ENCODE measurements around the gene ZNF140.

Gene ZNF140

DNA sequence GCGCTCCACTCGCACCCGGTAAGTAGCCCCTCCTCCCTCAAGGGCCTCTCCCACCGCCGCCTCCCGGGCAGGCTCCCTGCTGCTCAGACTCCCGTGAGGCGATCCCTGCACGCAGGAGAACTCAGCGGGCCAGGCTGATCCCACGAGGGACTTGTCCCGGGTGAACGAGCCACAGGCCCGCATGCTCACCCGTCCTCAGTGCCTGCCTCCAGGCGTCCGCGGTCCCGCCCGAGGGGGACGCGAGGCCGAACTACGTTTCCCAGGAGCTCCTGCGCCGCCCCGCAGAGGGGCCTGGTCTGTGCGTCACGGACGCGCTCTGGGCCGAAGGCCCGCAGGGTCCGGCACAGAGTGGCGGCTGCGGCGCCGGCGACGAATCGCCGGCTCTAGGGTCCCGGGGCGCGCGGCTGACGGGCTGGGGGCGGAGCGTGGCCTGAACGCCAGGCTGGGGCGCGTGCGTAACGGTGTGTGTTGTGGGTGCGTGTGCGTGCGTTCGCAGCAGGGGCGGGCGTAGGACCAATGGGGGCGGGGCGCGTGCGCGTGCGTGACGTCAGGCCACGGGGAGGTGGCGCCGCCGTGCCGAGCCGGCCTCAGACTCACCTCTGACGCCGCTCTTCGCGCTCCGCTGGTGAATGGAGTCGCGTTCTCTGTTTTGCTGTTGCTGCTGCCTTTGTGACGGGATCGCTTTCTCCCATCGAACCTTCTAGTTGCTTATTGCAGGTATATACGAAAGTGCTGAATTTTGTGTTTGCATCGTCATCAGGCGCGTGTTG lies 49.5 kb downstream of the ZNF140 start, which contains the start of the genes ZNF10 and ZNF891:
TSS of gene ZNF10 (plus strand) at position 590 of the 770 bp plus-strand sequence. CDS start 13,866 bp downstream, outside the sequence.
TSS of gene ZNF891 (minus strand) at position 237 of the 770 bp plus-strand sequence. CDS start 8,356 bp downstream, outside the sequence.
- TF ChIP-seq EGR1 (IDR thresholded peaks at IDR 0.05) (no peak), TEAD4 (IDR thresholded peaks at IDR 0.05) (peak; percentile 11; the same call in 1 of the 2 replicates), CEBPB (IDR thresholded peaks at IDR 0.05) (no peak), TCF12 (IDR thresholded peaks at IDR 0.05; ENCODE audit: low read depth) (no peak), RAD21 (IDR thresholded peaks at IDR 0.05; ENCODE audit: low read depth) (no peak), ZBTB7A (IDR thresholded peaks at IDR 0.05; ENCODE audit: low read depth) (peak; percentile 30; the same call in 1 of the 2 replicates), TAF1 (IDR thresholded peaks at IDR 0.05; ENCODE audit: low read depth) (peak; percentile 45), FOXM1 (IDR thresholded peaks at IDR 0.05; ENCODE audit: borderline replicate concordance, low read depth) (no peak), NFIC (IDR thresholded peaks at IDR 0.05) (peak; percentile 71; the same call in 1 of the 2 replicates), CREB1 (IDR thresholded peaks at IDR 0.05; ENCODE audit: low read depth) (peak; percentile 86), YY1 (IDR thresholded peaks at IDR 0.05; ENCODE audit: low read depth) (0 out of 2 replicates have a peak, but pooled peaks have one; percentile 5)
- TF ChIP-seq, protein P1, sequence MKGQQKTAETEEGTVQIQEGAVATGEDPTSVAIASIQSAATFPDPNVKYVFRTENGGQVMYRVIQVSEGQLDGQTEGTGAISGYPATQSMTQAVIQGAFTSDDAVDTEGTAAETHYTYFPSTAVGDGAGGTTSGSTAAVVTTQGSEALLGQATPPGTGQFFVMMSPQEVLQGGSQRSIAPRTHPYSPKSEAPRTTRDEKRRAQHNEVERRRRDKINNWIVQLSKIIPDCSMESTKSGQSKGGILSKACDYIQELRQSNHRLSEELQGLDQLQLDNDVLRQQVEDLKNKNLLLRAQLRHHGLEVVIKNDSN (IDR thresholded peaks at IDR 0.05), result peak; percentile 61
- TF ChIP-seq, protein P2, sequence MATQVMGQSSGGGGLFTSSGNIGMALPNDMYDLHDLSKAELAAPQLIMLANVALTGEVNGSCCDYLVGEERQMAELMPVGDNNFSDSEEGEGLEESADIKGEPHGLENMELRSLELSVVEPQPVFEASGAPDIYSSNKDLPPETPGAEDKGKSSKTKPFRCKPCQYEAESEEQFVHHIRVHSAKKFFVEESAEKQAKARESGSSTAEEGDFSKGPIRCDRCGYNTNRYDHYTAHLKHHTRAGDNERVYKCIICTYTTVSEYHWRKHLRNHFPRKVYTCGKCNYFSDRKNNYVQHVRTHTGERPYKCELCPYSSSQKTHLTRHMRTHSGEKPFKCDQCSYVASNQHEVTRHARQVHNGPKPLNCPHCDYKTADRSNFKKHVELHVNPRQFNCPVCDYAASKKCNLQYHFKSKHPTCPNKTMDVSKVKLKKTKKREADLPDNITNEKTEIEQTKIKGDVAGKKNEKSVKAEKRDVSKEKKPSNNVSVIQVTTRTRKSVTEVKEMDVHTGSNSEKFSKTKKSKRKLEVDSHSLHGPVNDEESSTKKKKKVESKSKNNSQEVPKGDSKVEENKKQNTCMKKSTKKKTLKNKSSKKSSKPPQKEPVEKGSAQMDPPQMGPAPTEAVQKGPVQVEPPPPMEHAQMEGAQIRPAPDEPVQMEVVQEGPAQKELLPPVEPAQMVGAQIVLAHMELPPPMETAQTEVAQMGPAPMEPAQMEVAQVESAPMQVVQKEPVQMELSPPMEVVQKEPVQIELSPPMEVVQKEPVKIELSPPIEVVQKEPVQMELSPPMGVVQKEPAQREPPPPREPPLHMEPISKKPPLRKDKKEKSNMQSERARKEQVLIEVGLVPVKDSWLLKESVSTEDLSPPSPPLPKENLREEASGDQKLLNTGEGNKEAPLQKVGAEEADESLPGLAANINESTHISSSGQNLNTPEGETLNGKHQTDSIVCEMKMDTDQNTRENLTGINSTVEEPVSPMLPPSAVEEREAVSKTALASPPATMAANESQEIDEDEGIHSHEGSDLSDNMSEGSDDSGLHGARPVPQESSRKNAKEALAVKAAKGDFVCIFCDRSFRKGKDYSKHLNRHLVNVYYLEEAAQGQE (IDR thresholded peaks at IDR 0.05; ENCODE audit: low read depth), result no peak
- TF ChIP-seq, protein P3, sequence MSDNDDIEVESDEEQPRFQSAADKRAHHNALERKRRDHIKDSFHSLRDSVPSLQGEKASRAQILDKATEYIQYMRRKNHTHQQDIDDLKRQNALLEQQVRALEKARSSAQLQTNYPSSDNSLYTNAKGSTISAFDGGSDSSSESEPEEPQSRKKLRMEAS (IDR thresholded peaks at IDR 0.05), result peak; percentile 69

DNA sequence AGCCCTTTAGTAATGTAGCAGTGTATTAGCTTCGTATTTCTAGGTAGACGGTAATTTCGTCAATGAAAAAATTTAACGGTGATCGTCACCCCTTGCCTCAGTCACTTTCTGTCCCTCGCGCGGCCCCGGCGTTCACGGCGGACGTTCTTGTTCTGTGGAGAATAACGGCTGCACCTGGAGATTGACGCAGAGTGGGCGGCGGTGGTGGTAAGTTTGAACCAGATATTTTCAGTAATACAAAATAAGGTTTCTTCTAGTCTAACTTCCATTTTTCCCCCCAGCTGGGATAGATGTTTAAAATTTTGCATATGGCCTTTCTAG lies 50.0 kb downstream of the ZNF140 start:
- TF ChIP-seq RAD21 (IDR thresholded peaks at IDR 0.05; ENCODE audit: low read depth) (no peak), TCF12 (IDR thresholded peaks at IDR 0.05; ENCODE audit: low read depth) (no peak), CREB1 (IDR thresholded peaks at IDR 0.05; ENCODE audit: low read depth) (no peak), CEBPB (IDR thresholded peaks at IDR 0.05) (no peak), ZBTB7A (IDR thresholded peaks at IDR 0.05; ENCODE audit: low read depth) (no peak), NFIC (IDR thresholded peaks at IDR 0.05) (no peak), YY1 (IDR thresholded peaks at IDR 0.05; ENCODE audit: low read depth) (no peak), EP300 (IDR thresholded peaks at IDR 0.05; ENCODE audit: borderline replicate concordance) (no peak), TEAD4 (IDR thresholded peaks at IDR 0.05) (no peak), EGR1 (IDR thresholded peaks at IDR 0.05) (no peak), TAF1 (IDR thresholded peaks at IDR 0.05; ENCODE audit: low read depth) (no peak), FOXM1 (IDR thresholded peaks at IDR 0.05; ENCODE audit: borderline replicate concordance, low read depth) (no peak)
- TF ChIP-seq, protein P2 (IDR thresholded peaks at IDR 0.05; ENCODE audit: low read depth), result no peak
- TF ChIP-seq, protein P1 (IDR thresholded peaks at IDR 0.05), result no peak
- TF ChIP-seq, protein P3 (IDR thresholded peaks at IDR 0.05), result no peak

DNA sequence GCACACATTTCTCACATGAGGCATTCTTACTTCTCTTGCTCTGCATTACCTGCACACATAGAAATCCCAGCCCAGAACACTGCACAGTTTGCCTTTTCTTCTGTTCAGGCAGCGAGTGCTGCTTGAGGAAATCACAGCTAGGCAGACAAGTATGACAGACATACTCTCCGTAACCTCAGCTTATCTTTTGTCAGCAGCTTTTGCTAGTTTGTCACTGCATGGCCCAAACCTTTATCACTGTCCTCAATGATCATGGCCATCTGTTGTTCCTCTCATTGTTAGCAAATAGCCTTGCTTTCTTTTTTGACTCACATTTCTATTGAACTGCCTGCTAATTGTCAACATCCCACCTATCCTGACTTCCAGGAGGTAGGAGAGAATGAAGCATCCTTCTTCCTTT lies 55.0 kb downstream of the ZNF140 start:
- TF ChIP-seq TEAD4 (IDR thresholded peaks at IDR 0.05) (no peak), YY1 (IDR thresholded peaks at IDR 0.05; ENCODE audit: low read depth) (no peak), CEBPB (IDR thresholded peaks at IDR 0.05) (no peak), RAD21 (IDR thresholded peaks at IDR 0.05; ENCODE audit: low read depth) (no peak), ZBTB7A (IDR thresholded peaks at IDR 0.05; ENCODE audit: low read depth) (no peak), CREB1 (IDR thresholded peaks at IDR 0.05; ENCODE audit: low read depth) (no peak), TCF12 (IDR thresholded peaks at IDR 0.05; ENCODE audit: low read depth) (no peak), EGR1 (IDR thresholded peaks at IDR 0.05) (no peak)

DNA sequence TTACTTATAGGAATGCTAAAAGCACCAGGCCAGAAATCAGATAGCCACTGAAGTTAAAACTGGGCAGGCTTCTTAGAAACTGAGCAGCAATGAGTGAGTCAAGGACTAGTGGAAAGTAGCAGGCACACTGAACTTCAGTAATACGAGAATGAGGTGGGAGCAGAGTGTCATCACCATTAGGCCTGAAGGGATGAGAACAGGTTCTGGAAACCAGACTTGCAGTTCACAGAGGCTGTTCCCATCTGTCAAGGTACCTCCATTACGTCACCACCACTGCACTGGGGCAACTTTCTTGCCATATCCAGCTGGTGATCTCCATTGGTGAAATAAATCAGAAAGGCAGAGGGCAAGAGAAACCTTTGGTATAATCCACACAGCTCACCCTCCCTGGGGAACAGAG lies 65.3 kb downstream of the ZNF140 start:
- TF ChIP-seq CREB1 (IDR thresholded peaks at IDR 0.05; ENCODE audit: low read depth), result no peak
- no peak for TF ChIP-seq YY1 (IDR thresholded peaks at IDR 0.05; ENCODE audit: low read depth)
- TF ChIP-seq ZBTB7A (IDR thresholded peaks at IDR 0.05; ENCODE audit: low read depth), result no peak
- TF ChIP-seq EGR1 (IDR thresholded peaks at IDR 0.05), result no peak
- no peak for TF ChIP-seq NFIC (IDR thresholded peaks at IDR 0.05)
- no peak for TF ChIP-seq CEBPB (IDR thresholded peaks at IDR 0.05)
- no peak for TF ChIP-seq EP300 (IDR thresholded peaks at IDR 0.05; ENCODE audit: borderline replicate concordance)
- TF ChIP-seq TCF12 (IDR thresholded peaks at IDR 0.05; ENCODE audit: low read depth), result no peak
- TF ChIP-seq TAF1 (IDR thresholded peaks at IDR 0.05; ENCODE audit: low read depth), result no peak
- TF ChIP-seq, protein P3 (IDR thresholded peaks at IDR 0.05), result no peak
- TF ChIP-seq RAD21 (IDR thresholded peaks at IDR 0.05; ENCODE audit: low read depth), result no peak
- TF ChIP-seq FOXM1 (IDR thresholded peaks at IDR 0.05; ENCODE audit: borderline replicate concordance, low read depth), result no peak
- TF ChIP-seq, protein P2 (IDR thresholded peaks at IDR 0.05; ENCODE audit: low read depth), result no peak
- TF ChIP-seq TEAD4 (IDR thresholded peaks at IDR 0.05), result no peak
